HT1080 (cell line): Measurements from ENCODE around the gene BIRC7. TPM values are rescaled to one million over a fixed set of nuclear protein-coding genes. Genes with fewer than 3 reads are reported as not detected.

ENCODE experiments used
- DNase-seq: peaks from one replicate; pipeline ENCODE4 v3.0.0-alpha.2; 2015; ENCODE audit warnings: low read depth
- total RNA-seq: library from RNA; depleted of rRNA; stranded (reverse); fragments of >200 nt; shearing (Covaris generic); gene quantifications from 2 replicates; pipeline ENCODE4 v1.2.3, GENCODE V29; 2014

Gene BIRC7
- total RNA-seq, 1 experiment from 2014 or later, result not detected

- no peak for DNase-seq
These were observed 11.9 kb upstream of the BIRC7 start for GRCh38 chr20:63223826-63224207.

GRCh38 chr20:63224412-63225081 lies 11.2 kb upstream of the BIRC7 start:
- DNase-seq, result peak; percentile 63

GRCh38 chr20:63225082-63225454 lies 10.6 kb upstream of the BIRC7 start:
- DNase-seq, result no peak

GRCh38 chr20:63226042-63226943 lies 9.4 kb upstream of the BIRC7 start:
- peak; percentile 55 for DNase-seq

- DNase-seq, result no peak
These were observed 8.4 kb upstream of the BIRC7 start for GRCh38 chr20:63227260-63227659.

GRCh38 chr20:63228806-63229205 lies 6.9 kb upstream of the BIRC7 start:
- DNase-seq, result no peak

- DNase-seq, result no peak
These were observed 4.9 kb upstream of the BIRC7 start for GRCh38 chr20:63230800-63231268.

- peak; percentile 95 for DNase-seq
These were observed 3.3 kb upstream of the BIRC7 start for GRCh38 chr20:63232235-63233060.

- DNase-seq, result no peak
These were observed 2.7 kb upstream of the BIRC7 start for GRCh38 chr20:63233061-63233344.

- no peak for DNase-seq
These were observed 1.8 kb upstream of the BIRC7 start for GRCh38 chr20:63233924-63234323.

- no peak for DNase-seq
These were observed 859 bp upstream of the BIRC7 start for GRCh38 chr20:63234693-63235398.

- no peak for DNase-seq
These were observed 572 bp downstream of the BIRC7 start for GRCh38 chr20:63236116-63236837.

GRCh38 chr20:63238031-63238430 lies 2.3 kb downstream of the BIRC7 start:
- DNase-seq, result no peak

GRCh38 chr20:63238514-63239125 lies 2.9 kb downstream of the BIRC7 start:
- no peak for DNase-seq

- no peak for DNase-seq
These were observed 3.7 kb downstream of the BIRC7 start for GRCh38 chr20:63239431-63239830.

GRCh38 chr20:63240004-63240403 lies 4.3 kb downstream of the BIRC7 start:
- DNase-seq, result no peak

GRCh38 chr20:63241272-63241671 lies 5.6 kb downstream of the BIRC7 start:
- no peak for DNase-seq

GRCh38 chr20:63242736-63243135 lies 7.0 kb downstream of the BIRC7 start:
- no peak for DNase-seq

- DNase-seq, result no peak
These were observed 8.0 kb downstream of the BIRC7 start for GRCh38 chr20:63243604-63244247.

GRCh38 chr20:63244468-63244867 lies 8.8 kb downstream of the BIRC7 start:
- DNase-seq, result no peak
